OCI-LY1 (cell line): ENCODE results near the gene ZNF804B.

Experiments
- H2AFZ ChIP-seq: fragments of 200-600 bp; sonication (generic), shearing (Covaris generic); 2 replicates; pipeline ENCODE4 v1.6.0; 2014; ENCODE audit warnings: antibody characterized with exemption, mild to moderate bottlenecking, low read length
- H3F3A ChIP-seq: fragments of 200-600 bp; sonication (generic), shearing (Covaris generic); 2 replicates; pipeline ENCODE4 v1.6.0; 2014; ENCODE audit warnings: mild to moderate bottlenecking, antibody characterized with exemption, low read length, moderate library complexity; ENCODE audit not compliant: insufficient read depth
- H3K27ac ChIP-seq: fragments of 200-600 bp; sonication (generic); 2 replicates; pipeline ENCODE4 v1.5.1; 2014; ENCODE audit warnings: low read length, mixed run types, mild to moderate bottlenecking, low read depth; ENCODE audit not compliant: poor library complexity, severe bottlenecking
- H3K27me3 ChIP-seq: fragments of 200-600 bp; sonication (generic); 2 replicates; pipeline ENCODE4 v1.6.0; 2014; ENCODE audit warnings: antibody characterized with exemption, mild to moderate bottlenecking, low read length, moderate library complexity; ENCODE audit not compliant: insufficient read depth
- H3K36me3 ChIP-seq: fragments of 200-600 bp; sonication (generic); 2 replicates; pipeline ENCODE4 v1.6.1; 2014; ENCODE audit warnings: mild to moderate bottlenecking, antibody characterized with exemption, low read length, moderate library complexity, mixed read lengths; ENCODE audit not compliant: insufficient read depth
- H3K4me1 ChIP-seq: fragments of 200-600 bp; sonication (generic); 2 replicates; pipeline ENCODE4 v1.5.1; 2014; ENCODE audit warnings: mild to moderate bottlenecking, low read length, moderate library complexity; ENCODE audit not compliant: insufficient read depth, severe bottlenecking
- H3K4me2 ChIP-seq: fragments of 200-600 bp; sonication (generic), shearing (Covaris generic); 2 replicates; pipeline ENCODE4 v1.6.1; 2014; ENCODE audit warnings: low read length
- H3K4me3 ChIP-seq: fragments of 200-600 bp; sonication (generic); 2 replicates; pipeline ENCODE4 v1.5.1; 2014; ENCODE audit warnings: low read length, low read depth, mild to moderate bottlenecking, mixed read lengths; ENCODE audit not compliant: poor library complexity, severe bottlenecking
- H3K79me2 ChIP-seq: fragments of 200-600 bp; shearing (Covaris generic); 2 replicates; pipeline ENCODE4 v1.6.1; 2016; ENCODE audit warnings: mixed run types, low read length, mixed read lengths; ENCODE audit not compliant: insufficient read depth
- H3K9ac ChIP-seq: fragments of 200-600 bp; sonication (generic), shearing (Covaris generic); 2 replicates; pipeline ENCODE4 v1.6.1; 2014; ENCODE audit warnings: mild to moderate bottlenecking, low read length, mixed read lengths
- H3K9me2 ChIP-seq: fragments of 200-600 bp; sonication (generic), shearing (Covaris generic); 2 replicates; pipeline ENCODE4 v1.6.1; 2014; ENCODE audit warnings: low read depth, mild to moderate bottlenecking, low read length, mixed read lengths
- H3K9me3 ChIP-seq: fragments of 200-600 bp; shearing (Covaris generic); 2 replicates; pipeline ENCODE4 v1.6.1; 2014; ENCODE audit warnings: low read length, mixed read lengths
- H4K20me1 ChIP-seq: fragments of 200-600 bp; sonication (generic), shearing (Covaris generic); 2 replicates; pipeline ENCODE4 v1.6.0; 2016; ENCODE audit warnings: mild to moderate bottlenecking, low read length; ENCODE audit not compliant: insufficient read depth
- CTCF ChIP-seq: fragments of 200-600 bp; sonication (generic), shearing (Covaris generic); IDR thresholded peaks from 2 replicates; pipeline ENCODE4 v1.5.1; 2017; ENCODE audit warnings: mild to moderate bottlenecking, antibody characterized with exemption, low read length, moderate library complexity, mixed read lengths
- EZH2 ChIP-seq: fragments of 200-600 bp; sonication (generic), shearing (Covaris generic); IDR thresholded peaks from 2 replicates; pipeline ENCODE4 v1.8.0; 2017; ENCODE audit warnings: borderline replicate concordance, mixed run types, mild to moderate bottlenecking, antibody characterized with exemption, low read length, moderate library complexity, mixed read lengths

ZNF804B gene

GRCh38 chr7:89027781-89028180, 268.3 kb downstream of the ZNF804B start:
- no peaks in the 10 kb centered on the region for H4K20me1 ChIP-seq
- no peaks in the 10 kb centered on the region for H3K79me2 ChIP-seq
- no peak overlapping the region for H2AFZ ChIP-seq
- no peaks in the 10 kb centered on the region for H3K36me3 ChIP-seq
- H3K27me3 ChIP-seq: no peaks in the 10 kb centered on the region
- no peak for TF ChIP-seq CTCF
- no peak for TF ChIP-seq EZH2
- no peak overlapping the region for H3K9ac ChIP-seq
- H3K27ac ChIP-seq: no peak overlapping the region
- no peaks in the 10 kb centered on the region for H3F3A ChIP-seq
- H3K9me2 ChIP-seq: no peaks in the 10 kb centered on the region
- no peak overlapping the region for H3K4me3 ChIP-seq
- no peaks in the 10 kb centered on the region for H3K9me3 ChIP-seq
- no peaks in the 10 kb centered on the region for H3K4me1 ChIP-seq
- H3K4me2 ChIP-seq: no peak overlapping the region

- no peaks in the 10 kb centered on the region for H3K27me3 ChIP-seq
- no peaks in the 10 kb centered on the region for H3K9me2 ChIP-seq
- H3K79me2 ChIP-seq: no peaks in the 10 kb centered on the region
- no peaks in the 10 kb centered on the region for H3K36me3 ChIP-seq
- H3K4me3 ChIP-seq: no peak overlapping the region
- no peaks in the 10 kb centered on the region for H3K4me1 ChIP-seq
- no peak for TF ChIP-seq EZH2
- no peak for TF ChIP-seq CTCF
- H2AFZ ChIP-seq: no peak overlapping the region
- no peaks in the 10 kb centered on the region for H3K9me3 ChIP-seq
- no peak overlapping the region for H3K9ac ChIP-seq
- no peak overlapping the region for H3K27ac ChIP-seq
- H3K4me2 ChIP-seq: no peak overlapping the region
- no peaks in the 10 kb centered on the region for H3F3A ChIP-seq
- H4K20me1 ChIP-seq: no peaks in the 10 kb centered on the region
These were observed 268.8 kb downstream of the ZNF804B start for GRCh38 chr7:89028319-89028718.

GRCh38 chr7:89029864-89030263, 270.4 kb downstream of the ZNF804B start:
- Histone ChIP-seq H3F3A (no peaks in the 10 kb centered on the region), H3K4me3 (no peak overlapping the region), H3K9ac (no peak overlapping the region), H3K4me2 (no peak overlapping the region), H2AFZ (no peak overlapping the region), H3K9me3 (no peaks in the 10 kb centered on the region), H3K79me2 (no peaks in the 10 kb centered on the region), H3K9me2 (0 out of 2 replicates have a peak, but pooled peaks cover 3% of the 10 kb centered on the region), H3K4me1 (no peaks in the 10 kb centered on the region), H3K27ac (no peak overlapping the region), H3K27me3 (no peaks in the 10 kb centered on the region), H4K20me1 (no peaks in the 10 kb centered on the region), H3K36me3 (no peaks in the 10 kb centered on the region)
- TF ChIP-seq EZH2 (no peak), CTCF (no peak)
